ENCODE data around the gene THRAP3. TPM values are rescaled to one million over a fixed set of nuclear protein-coding genes. Genes with fewer than 3 reads are reported as not detected.
A peak's percentile ranks its signal among the peaks of the same experiment; 100 is the strongest.

THRAP3 gene
- total and polyA plus RNA-seq, 2 of the 8 experiments (the other 6 are each of a cell fraction or from before 2014, with no cell fraction given), result 40.2 to 183 TPM

- Histone ChIP-seq H3K14ac (ENCODE audit: insufficient read length) (no peak overlapping the region), H3K4me1 (replicated peaks in 1 of 4; ENCODE audit: control insufficient read depth in 3 of 4, insufficient read depth in 4 of 4, low read length in 3 of 4) (peaks cover 0 to 9% (median 6%) of the 10 kb centered on the region in 4 experiments; a peak in 6 of 7 replicates), H3K23me2 (ENCODE audit: low read depth, low read length) (peaks cover 6% of the 10 kb centered on the region), H3K36me3 (ENCODE audit: control insufficient read depth in 2 of 4, insufficient read depth in 4 of 4, low read length in 3 of 4) (peaks cover 4 to 22% (median 17%) of the 10 kb centered on the region in 4 experiments), H3K56ac (replicated peaks; ENCODE audit: insufficient read length, low read depth, low read length) (no peak overlapping the region), H3K27ac (ENCODE audit: low read depth, low read length) (no peak overlapping the region), H3K79me1 (ENCODE audit: low read depth, low read length) (no peaks in the 10 kb centered on the region; the same call in 1 of the 2 replicates), H3K9me3 (ENCODE audit: insufficient read depth in 2 of 2, low read depth in 1 of 2, low read length in 1 of 2) (no peaks in the 10 kb centered on the region), H3K18ac (ENCODE audit: extremely low read depth, low read length) (0 out of 2 replicates have a peak overlapping the region, but pooled peaks have one; percentile 63), H2BK12ac (ENCODE audit: low read depth, low read length) (no peak overlapping the region), H3K27me3 (replicated peaks in 1 of 4; ENCODE audit: control insufficient read depth in 3 of 4, extremely low read depth in 1 of 4, insufficient read depth in 3 of 4, low read length in 3 of 4) (no peaks in the 10 kb centered on the region), H3K4me2 (ENCODE audit: insufficient read depth in 1 of 2, low read depth in 2 of 2, low read length in 2 of 2) (peak overlapping the region; percentile 65 to 76), H4K91ac (replicated peaks; ENCODE audit: insufficient read length, low read length) (peak overlapping the region; percentile 73), H3K4me3 (ENCODE audit: extremely low read depth in 1 of 4, insufficient read depth in 2 of 4, low read depth in 3 of 4, low read length in 4 of 4) (peak overlapping the region; percentile 62 to 87 (median 72)), H3K4ac (replicated peaks; ENCODE audit: insufficient read length, low read depth, low read length) (peak overlapping the region; percentile 76), H2BK5ac (ENCODE audit: low read depth, low read length) (no peak overlapping the region; the same call in 1 of the 2 replicates), H4K5ac (ENCODE audit: insufficient read length, low read depth, low read length) (peak overlapping the region; percentile 75), H2BK120ac (replicated peaks; ENCODE audit: low read depth, low read length) (no peak overlapping the region), H4K8ac (ENCODE audit: extremely low read depth, insufficient read depth, low read length) (peak overlapping the region; percentile 62), H2BK15ac (ENCODE audit: low read length) (no peak overlapping the region), H2AK5ac (ENCODE audit: low read depth, low read length) (no peak overlapping the region), H3K9ac (replicated peaks in 1 of 4; ENCODE audit: extremely low read depth in 1 of 4, low read depth in 3 of 4, low read length in 3 of 4) (peak overlapping the region in 3 of 4 experiments; percentile 51 to 66 (median 62); a peak in 5 of 7 replicates), H4K20me1 (replicated peaks in 1 of 2; ENCODE audit: control insufficient read depth in 1 of 2, insufficient read depth in 2 of 2, low read length in 2 of 2) (peaks cover 0 to 10% of the 10 kb centered on the region in 2 experiments), H2BK20ac (ENCODE audit: low read length) (no peak overlapping the region), H3K79me2 (ENCODE audit: control insufficient read depth in 1 of 2, insufficient read depth in 2 of 2, low read length in 2 of 2) (no peaks in the 10 kb centered on the region), H2AFZ (ENCODE audit: low read length) (no peak overlapping the region), H3K23ac (ENCODE audit: insufficient read length) (no peak overlapping the region)
- ChIA-PET CTCF (ENCODE audit: partially characterized antibody) (interaction anchor here (0.5 to 2.8 kb wide), 15 partner anchors 8 to 960 kb away, joined by 3 to 12 read pairs (median 4); partner anchors contain the start of gene TRAPPC3), POLR2A (ENCODE audit: partially characterized antibody) (interaction anchor here (0.5 to 6.8 kb wide), 17 partner anchors 10 to 158 kb away, joined by 3 to 130 read pairs (median 4); partner anchors contain the start of genes EVA1B, MAP7D1, THRAP3 and TRAPPC3)
- FAIRE-seq (no peak), DNase-seq (ENCODE audit: low read depth in 1 of 2, low spot score in 2 of 2) (peak; percentile 88 to 97)
- 2% methylated on average over 45 of the region's 46 CpGs; no CpG with 5 or more reads in 1 of the 2 experiments for WGBS, 2 experiments (ENCODE audit: extremely low coverage in 1 of 2, insufficient coverage in 1 of 2, insufficient read length in 1 of 2, insufficient replicate concordance in 2 of 2, low coverage in 1 of 2, low lambda C conversion rate in 2 of 2, missing lambda C conversion rate in 1 of 2)
- 0 out of 2 replicates have a peak, but pooled peaks have one; percentile 43 for TF ChIP-seq CREB1 (IDR thresholded peaks at IDR 0.05)
- peak; percentile 88 to 93 for TF ChIP-seq POLR2A (IDR thresholded peaks at IDR 0.05; ENCODE audit: control extremely low read depth in 1 of 2, low read depth in 2 of 2, low read length in 2 of 2)
- TF ChIP-seq SAP30 (IDR thresholded peaks at IDR 0.05; ENCODE audit: insufficient read depth, insufficient replicate concordance, low read length), result peak; percentile 52
- TF ChIP-seq POLR2AphosphoS5 (IDR thresholded peaks at IDR 0.05; ENCODE audit: low read depth, low read length), result peak; percentile 86
- TF ChIP-seq HDAC2 (IDR thresholded peaks at IDR 0.05; ENCODE audit: borderline replicate concordance in 1 of 2, low read depth in 2 of 2, low read length in 2 of 2), result 0 out of 4 replicates have a peak, but pooled peaks of 1 of the 2 experiments have one; percentile 23
- TF ChIP-seq NRF1 (IDR thresholded peaks at IDR 0.05; ENCODE audit: low read depth, low read length), result no peak
- no peak for TF ChIP-seq RXRA (IDR thresholded peaks at IDR 0.05; ENCODE audit: insufficient read depth, low read depth, low read length)
- peak; percentile 88 for TF ChIP-seq TAF1 (IDR thresholded peaks at IDR 0.05; ENCODE audit: low read depth, low read length)
- TF ChIP-seq TBP (IDR thresholded peaks at IDR 0.05; ENCODE audit: low read depth, low read length), result peak; percentile 80
- TF ChIP-seq SP4 (IDR thresholded peaks at IDR 0.05; ENCODE audit: low read length), result peak; percentile 74; the same call in 1 of the 2 replicates
- TF ChIP-seq PHF8 (conservative IDR thresholded peaks at IDR 0.05; ENCODE audit: low read depth, low read length), result peak; percentile 84
- TF ChIP-seq, protein P1, sequence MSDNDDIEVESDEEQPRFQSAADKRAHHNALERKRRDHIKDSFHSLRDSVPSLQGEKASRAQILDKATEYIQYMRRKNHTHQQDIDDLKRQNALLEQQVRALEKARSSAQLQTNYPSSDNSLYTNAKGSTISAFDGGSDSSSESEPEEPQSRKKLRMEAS (IDR thresholded peaks at IDR 0.05), result no peak; the same call in 1 of the 2 replicates
Observed at GRCh38 chr1:36306902-36307456, 82.7 kb downstream of the THRAP3 start.

Measured in H1 (cell line).